C4-2B (cell line): ENCODE measurements around the gene PNPLA6.

Experiments
- H3K27ac ChIP-seq: fragments of 450-650 bp; 2 replicates; pipeline ENCODE4 v1.5.1; 2017
- CTCF ChIP-seq: fragments of 450-650 bp; conservative IDR thresholded peaks from 2 replicates; pipeline ENCODE4 v1.5.1; 2017; ENCODE audit warnings: mild to moderate bottlenecking
- ZFX ChIP-seq: fragments of 450-650 bp; IDR thresholded peaks from 2 replicates; pipeline ENCODE4 v1.6.1; 2017

PNPLA6 gene

DNA sequence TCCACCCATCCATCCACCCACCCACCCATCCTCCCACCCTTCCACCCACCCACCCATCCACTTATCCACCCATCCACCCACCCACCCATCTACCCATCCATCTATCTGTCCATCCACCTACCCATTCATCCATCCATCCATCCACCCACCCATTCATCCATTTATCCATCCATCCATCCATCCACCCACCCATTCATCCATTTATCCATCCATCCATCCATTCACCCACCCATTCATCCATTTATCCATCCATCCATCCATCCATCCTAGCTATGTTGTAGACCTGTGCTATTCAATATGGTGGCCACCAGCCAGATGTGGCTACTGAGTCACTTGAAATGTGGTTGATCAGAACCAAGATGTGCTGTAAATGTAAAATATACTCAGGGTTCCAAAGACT lies 65.2 kb downstream of the PNPLA6 start:
- H3K27ac ChIP-seq = no peak overlapping the region
- no peak for TF ChIP-seq CTCF
- no peak for TF ChIP-seq ZFX

DNA sequence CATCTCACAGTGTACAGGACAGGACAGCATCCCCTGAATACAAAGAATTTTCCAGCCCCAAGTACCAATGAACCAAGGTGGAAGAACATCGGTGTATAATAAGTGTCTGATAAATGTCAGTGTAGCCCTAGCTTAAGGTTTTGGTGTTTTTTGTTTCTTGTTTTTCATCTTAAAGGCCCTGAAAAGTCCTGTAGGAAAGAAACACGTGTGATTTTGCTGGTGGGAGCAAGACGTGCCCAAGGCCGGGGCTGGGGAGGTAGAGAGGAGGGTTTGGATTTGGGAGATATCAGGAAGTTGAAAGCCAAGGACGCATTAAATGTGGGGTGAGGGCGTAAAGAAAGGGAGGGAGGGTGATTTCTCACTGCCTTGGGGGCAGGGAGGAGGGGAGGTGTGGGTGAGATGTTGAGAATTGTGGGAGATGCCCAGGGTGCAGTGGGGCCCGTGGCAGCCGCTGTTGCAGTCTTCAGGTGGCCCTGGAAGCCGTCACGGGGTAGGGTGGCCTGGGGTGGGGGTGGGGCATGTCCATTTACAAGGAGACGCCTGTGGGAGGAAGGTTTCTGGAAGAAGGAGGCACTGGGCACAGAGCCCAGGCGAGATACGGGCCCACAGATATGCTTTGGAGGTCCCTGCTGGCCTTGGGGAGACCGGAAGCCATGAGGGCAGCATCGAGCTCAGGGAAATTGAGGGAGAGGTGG lies 66.9 kb downstream of the PNPLA6 start:
- no peak for TF ChIP-seq CTCF
- no peak for TF ChIP-seq ZFX
- no peak overlapping the region for H3K27ac ChIP-seq

DNA sequence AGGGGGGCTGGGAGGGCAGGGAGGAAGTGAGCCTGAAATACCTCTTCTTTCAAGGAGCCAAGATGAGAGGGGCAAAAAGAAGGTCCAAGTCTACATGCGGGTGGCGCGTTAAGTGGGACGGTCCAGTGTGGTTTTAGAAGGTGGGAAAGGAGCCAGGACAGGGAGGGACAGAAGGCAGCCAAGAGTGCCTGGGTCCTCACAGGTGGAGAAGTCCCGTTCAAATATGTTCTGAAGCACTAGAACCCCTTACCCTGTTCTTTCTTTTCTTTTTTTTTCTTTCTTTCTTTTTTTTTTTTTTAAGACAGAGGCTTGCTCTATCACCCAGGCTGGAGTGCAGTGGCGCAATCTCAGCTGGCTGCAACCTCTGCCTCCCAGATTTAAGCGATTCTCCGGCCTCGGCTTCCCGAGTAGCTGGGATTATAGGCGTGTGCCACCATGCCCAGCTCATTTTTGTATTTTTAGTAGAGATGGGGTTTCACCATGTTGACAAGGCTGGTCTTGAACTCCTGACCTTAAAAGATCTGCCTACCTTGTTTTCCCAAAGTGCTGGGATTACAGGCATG lies 67.5 kb downstream of the PNPLA6 start:
- no peak for TF ChIP-seq CTCF
- TF ChIP-seq ZFX = no peak
- H3K27ac ChIP-seq = no peak overlapping the region

GRCh38 chr19:7603919-7604318 lies 68.4 kb downstream of the PNPLA6 start:
- TF ChIP-seq ZFX = no peak
- no peak overlapping the region for H3K27ac ChIP-seq

DNA sequence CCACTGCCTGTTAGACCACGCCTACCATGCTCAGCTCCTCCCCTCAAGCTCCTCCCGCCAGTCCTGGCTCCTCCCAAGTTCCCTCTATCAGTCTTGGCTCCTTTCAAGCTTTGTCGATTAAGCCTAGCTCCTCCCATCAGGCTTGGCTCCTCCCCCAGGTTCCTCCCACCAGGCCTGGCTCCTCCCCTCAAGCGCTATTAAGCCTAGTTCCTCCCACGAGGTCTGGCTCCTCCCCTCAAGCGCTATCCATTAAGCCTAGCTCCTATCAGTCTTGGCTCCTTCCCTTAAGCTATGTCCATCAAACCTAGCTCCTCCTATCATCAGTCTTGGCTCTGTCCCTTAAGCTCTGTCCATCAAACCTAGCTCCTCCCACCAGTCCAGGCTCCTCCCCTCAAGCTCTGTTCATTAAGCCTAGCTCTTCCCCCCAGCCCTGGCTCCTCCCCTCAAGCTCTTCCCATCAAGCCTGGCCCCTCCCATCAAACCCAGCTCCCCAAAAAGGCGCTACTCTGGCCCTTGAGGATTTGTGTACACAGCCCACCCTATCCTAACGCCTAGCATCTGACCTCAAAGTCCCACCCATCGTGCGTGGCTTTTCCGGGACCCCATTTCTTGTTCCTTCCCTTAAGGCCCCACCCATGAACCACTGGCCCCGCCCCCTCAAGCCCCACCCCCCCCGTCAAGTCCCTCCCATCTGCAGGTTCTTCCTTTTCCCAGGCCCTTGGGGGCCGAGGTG lies 70.1 kb downstream of the PNPLA6 start:
- TF ChIP-seq ZFX (no peak), CTCF (no peak)
- H3K27ac ChIP-seq = no peak overlapping the region

- TF ChIP-seq ZFX = no peak
- no peak for TF ChIP-seq CTCF
- H3K27ac ChIP-seq = no peak overlapping the region
Measured at GRCh38 chr19:7606289-7606688, 70.8 kb downstream of the PNPLA6 start.

- TF ChIP-seq ZFX = no peak
- TF ChIP-seq CTCF = no peak
- H3K27ac ChIP-seq = no peak overlapping the region
Measured at GRCh38 chr19:7607212-7607873, 71.8 kb downstream of the PNPLA6 start.
